Measurements from ENCODE around the gene HAND1.

DNA sequence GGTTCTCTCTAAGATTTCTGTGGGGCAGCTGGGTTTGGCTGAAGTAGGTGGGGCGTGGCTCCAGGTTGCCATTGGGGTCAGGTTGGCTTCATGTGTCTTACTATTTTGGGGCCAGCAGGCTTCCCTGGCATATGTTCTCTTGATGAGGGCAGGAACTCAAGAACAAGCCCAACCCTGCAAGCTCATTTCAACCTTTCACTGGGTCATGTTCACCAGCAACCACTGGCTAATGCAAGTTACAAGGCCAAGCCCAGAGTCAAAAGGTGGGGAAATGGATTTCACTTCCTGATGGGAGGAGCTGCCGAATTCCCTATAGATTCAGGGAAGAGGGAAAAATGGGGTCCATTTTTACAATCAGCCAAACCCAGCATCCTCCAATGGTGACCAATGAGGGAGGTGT is 34.0 kb upstream of the HAND1 start:
- TF ChIP-seq, protein P1, sequence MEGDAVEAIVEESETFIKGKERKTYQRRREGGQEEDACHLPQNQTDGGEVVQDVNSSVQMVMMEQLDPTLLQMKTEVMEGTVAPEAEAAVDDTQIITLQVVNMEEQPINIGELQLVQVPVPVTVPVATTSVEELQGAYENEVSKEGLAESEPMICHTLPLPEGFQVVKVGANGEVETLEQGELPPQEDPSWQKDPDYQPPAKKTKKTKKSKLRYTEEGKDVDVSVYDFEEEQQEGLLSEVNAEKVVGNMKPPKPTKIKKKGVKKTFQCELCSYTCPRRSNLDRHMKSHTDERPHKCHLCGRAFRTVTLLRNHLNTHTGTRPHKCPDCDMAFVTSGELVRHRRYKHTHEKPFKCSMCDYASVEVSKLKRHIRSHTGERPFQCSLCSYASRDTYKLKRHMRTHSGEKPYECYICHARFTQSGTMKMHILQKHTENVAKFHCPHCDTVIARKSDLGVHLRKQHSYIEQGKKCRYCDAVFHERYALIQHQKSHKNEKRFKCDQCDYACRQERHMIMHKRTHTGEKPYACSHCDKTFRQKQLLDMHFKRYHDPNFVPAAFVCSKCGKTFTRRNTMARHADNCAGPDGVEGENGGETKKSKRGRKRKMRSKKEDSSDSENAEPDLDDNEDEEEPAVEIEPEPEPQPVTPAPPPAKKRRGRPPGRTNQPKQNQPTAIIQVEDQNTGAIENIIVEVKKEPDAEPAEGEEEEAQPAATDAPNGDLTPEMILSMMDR (conservative IDR thresholded peaks at IDR 0.05; ENCODE audit: low read length), result no peak
- no peak for TF ChIP-seq EZH2phosphoT487 (IDR thresholded peaks at IDR 0.05; ENCODE audit: borderline replicate concordance)
